ENCODE results near the gene P2RY4.
A peak's percentile ranks its signal among the peaks of the same experiment; 100 is the strongest.

The P2RY4 gene

DNA sequence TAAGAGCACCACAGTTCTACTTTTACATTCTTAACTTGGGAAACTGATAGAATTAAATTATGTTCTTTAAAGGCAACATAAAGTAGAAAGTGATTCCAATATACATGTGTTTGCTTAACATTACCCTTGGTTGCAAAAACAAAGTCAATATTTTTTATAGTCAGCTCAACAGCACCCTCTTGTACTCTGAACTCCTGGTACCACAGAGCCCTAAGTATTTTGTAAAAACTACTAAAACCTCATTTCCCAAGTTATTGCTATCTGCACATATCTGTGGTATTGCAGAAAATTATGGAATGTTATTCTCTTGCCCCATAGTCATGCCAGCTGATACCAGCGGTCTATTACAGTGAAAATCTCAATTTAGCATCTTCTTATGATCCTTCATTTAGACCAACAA lies 32.8 kb upstream of the P2RY4 start:
- no peak overlapping the region for H3K4me3 ChIP-seq (ENCODE audit: insufficient read depth, low read length, poor library complexity, severe bottlenecking)
- H3K27ac ChIP-seq (ENCODE audit: low read depth, low read length) = no peak overlapping the region
- H4K20me1 ChIP-seq (ENCODE audit: low read depth, low read length) = no peaks in the 10 kb centered on the region
- H3K4me2 ChIP-seq (ENCODE audit: low read depth, low read length, poor library complexity, severe bottlenecking) = peak overlapping the region; percentile 71
- TF ChIP-seq EZH2phosphoT487 (conservative IDR thresholded peaks at IDR 0.05; ENCODE audit: low read length) = no peak
- TF ChIP-seq, protein P1, sequence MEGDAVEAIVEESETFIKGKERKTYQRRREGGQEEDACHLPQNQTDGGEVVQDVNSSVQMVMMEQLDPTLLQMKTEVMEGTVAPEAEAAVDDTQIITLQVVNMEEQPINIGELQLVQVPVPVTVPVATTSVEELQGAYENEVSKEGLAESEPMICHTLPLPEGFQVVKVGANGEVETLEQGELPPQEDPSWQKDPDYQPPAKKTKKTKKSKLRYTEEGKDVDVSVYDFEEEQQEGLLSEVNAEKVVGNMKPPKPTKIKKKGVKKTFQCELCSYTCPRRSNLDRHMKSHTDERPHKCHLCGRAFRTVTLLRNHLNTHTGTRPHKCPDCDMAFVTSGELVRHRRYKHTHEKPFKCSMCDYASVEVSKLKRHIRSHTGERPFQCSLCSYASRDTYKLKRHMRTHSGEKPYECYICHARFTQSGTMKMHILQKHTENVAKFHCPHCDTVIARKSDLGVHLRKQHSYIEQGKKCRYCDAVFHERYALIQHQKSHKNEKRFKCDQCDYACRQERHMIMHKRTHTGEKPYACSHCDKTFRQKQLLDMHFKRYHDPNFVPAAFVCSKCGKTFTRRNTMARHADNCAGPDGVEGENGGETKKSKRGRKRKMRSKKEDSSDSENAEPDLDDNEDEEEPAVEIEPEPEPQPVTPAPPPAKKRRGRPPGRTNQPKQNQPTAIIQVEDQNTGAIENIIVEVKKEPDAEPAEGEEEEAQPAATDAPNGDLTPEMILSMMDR (IDR thresholded peaks at IDR 0.05; ENCODE audit: insufficient read depth, low read length, poor library complexity, severe bottlenecking) = no peak
- H2AFZ ChIP-seq (ENCODE audit: low read depth, low read length, severe bottlenecking) = no peak overlapping the region
- peaks cover 47% of the 10 kb centered on the region for H3K79me2 ChIP-seq (ENCODE audit: insufficient read depth, low read length)
- 0 out of 2 replicates have a peak, but pooled peaks cover 2% of the 10 kb centered on the region for H3K36me3 ChIP-seq (ENCODE audit: low read length)
- H3K27me3 ChIP-seq (ENCODE audit: low read length) = no peaks in the 10 kb centered on the region
- H3K9me2 ChIP-seq (replicated peaks; ENCODE audit: insufficient read depth, low read length) = no peaks in the 10 kb centered on the region
- no peaks in the 10 kb centered on the region for H3F3A ChIP-seq (ENCODE audit: insufficient read depth)
- H3K9ac ChIP-seq (ENCODE audit: low read length) = 0 out of 2 replicates have a peak overlapping the region, but pooled peaks have one; percentile 11
- H3K9me3 ChIP-seq (ENCODE audit: insufficient read depth, low read length) = no peaks in the 10 kb centered on the region

DNA sequence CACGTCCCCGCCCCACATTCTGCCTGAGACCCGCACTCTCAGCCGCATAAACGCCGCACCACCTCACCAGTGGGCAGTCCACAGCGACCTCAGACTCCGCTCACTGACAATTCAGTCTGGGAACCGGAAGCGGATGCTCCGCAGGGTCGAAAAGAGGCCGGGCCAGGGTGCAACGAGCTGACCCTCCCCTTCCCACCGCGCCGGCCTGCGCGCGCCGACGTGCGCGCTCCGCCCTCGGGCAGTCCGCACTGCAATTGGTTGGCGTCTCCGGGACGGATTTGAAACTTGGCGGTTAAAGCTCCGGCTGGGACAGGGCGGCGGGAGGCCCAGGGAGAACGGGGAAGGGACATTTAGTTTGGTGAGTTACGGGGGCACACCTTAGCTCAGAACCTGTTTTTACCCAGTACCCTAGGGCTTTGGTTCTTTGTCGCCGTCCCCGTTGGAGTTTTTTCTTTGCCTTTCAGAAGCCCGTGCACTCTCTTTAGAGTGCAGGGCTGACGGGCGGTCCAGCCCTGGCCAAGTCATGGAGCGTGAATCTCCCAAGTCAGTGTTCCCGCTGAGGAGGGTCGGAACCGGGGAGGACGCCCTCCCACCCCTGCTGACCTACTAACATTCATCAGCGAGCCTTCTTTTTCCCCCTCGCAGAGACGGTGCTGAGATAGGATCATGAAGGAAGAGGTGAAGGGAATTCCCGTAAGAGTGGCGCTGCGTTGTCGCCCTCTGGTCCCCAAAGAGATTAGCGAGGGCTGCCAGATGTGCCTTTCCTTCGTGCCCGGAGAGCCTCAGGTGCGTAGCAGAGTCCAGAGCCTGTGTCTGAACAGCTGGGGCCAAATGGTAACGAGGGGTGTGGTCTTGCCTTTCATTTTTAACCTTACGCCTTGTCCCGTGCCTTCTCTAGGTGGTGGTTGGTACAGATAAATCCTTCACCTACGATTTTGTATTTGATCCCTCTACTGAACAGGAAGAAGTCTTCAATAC lies 30.1 kb upstream of the P2RY4 start, which contains the start of the genes KIF4A and PDZD11:
Gene KIF4A (plus strand): TSS at position 312 of the 978 bp plus-strand sequence. CDS start 355 bp downstream, at position 667.
Gene PDZD11 (minus strand): TSS at position 135 of the 978 bp plus-strand sequence. CDS start 586 bp downstream, outside the sequence.
- Histone ChIP-seq H3F3A (ENCODE audit: insufficient read depth) (no peaks in the 10 kb centered on the region), H3K27ac (ENCODE audit: low read depth, low read length) (peak within 1 kb of the TSS; percentile 77), H4K20me1 (ENCODE audit: low read depth, low read length) (no peaks in the 10 kb centered on the region), H3K4me2 (ENCODE audit: low read depth, low read length, poor library complexity, severe bottlenecking) (peak within 1 kb of the TSS; percentile 89), H3K9me3 (ENCODE audit: insufficient read depth, low read length) (no peaks in the 10 kb centered on the region), H3K9ac (ENCODE audit: low read length) (peak within 1 kb of the TSS; percentile 89), H3K79me2 (ENCODE audit: insufficient read depth, low read length) (peaks cover 47% of the 10 kb centered on the region), H3K27me3 (ENCODE audit: low read length) (no peaks in the 10 kb centered on the region), H2AFZ (ENCODE audit: low read depth, low read length, severe bottlenecking) (peak within 1 kb of the TSS; percentile 41), H3K4me3 (ENCODE audit: insufficient read depth, low read length, poor library complexity, severe bottlenecking) (peak within 1 kb of the TSS; percentile 89), H3K9me2 (replicated peaks; ENCODE audit: insufficient read depth, low read length) (no peaks in the 10 kb centered on the region), H3K36me3 (ENCODE audit: low read length) (0 out of 2 replicates have a peak, but pooled peaks cover 2% of the 10 kb centered on the region)
- TF ChIP-seq, protein P1 (IDR thresholded peaks at IDR 0.05; ENCODE audit: insufficient read depth, low read length, poor library complexity, severe bottlenecking) = no peak
- TF ChIP-seq EZH2phosphoT487 (conservative IDR thresholded peaks at IDR 0.05; ENCODE audit: low read length) = no peak

GRCh38 chrX:70289168-70289792 lies 29.3 kb upstream of the P2RY4 start:
- TF ChIP-seq EZH2phosphoT487 (conservative IDR thresholded peaks at IDR 0.05; ENCODE audit: low read length) = no peak
- TF ChIP-seq, protein P1 (IDR thresholded peaks at IDR 0.05; ENCODE audit: insufficient read depth, low read length, poor library complexity, severe bottlenecking) = no peak
- Histone ChIP-seq H3K9ac (ENCODE audit: low read length) (peak overlapping the region; percentile 89), H3K9me3 (ENCODE audit: insufficient read depth, low read length) (no peaks in the 10 kb centered on the region), H3K9me2 (replicated peaks; ENCODE audit: insufficient read depth, low read length) (no peaks in the 10 kb centered on the region), H3K27me3 (ENCODE audit: low read length) (no peaks in the 10 kb centered on the region), H3K27ac (ENCODE audit: low read depth, low read length) (peak overlapping the region; percentile 77), H4K20me1 (ENCODE audit: low read depth, low read length) (no peaks in the 10 kb centered on the region), H3K79me2 (ENCODE audit: insufficient read depth, low read length) (peaks cover 41% of the 10 kb centered on the region), H3K36me3 (ENCODE audit: low read length) (0 out of 2 replicates have a peak, but pooled peaks cover 2% of the 10 kb centered on the region), H3K4me3 (ENCODE audit: insufficient read depth, low read length, poor library complexity, severe bottlenecking) (peak overlapping the region; percentile 89), H2AFZ (ENCODE audit: low read depth, low read length, severe bottlenecking) (peak overlapping the region; percentile 41), H3K4me2 (ENCODE audit: low read depth, low read length, poor library complexity, severe bottlenecking) (peak overlapping the region; percentile 89), H3F3A (ENCODE audit: insufficient read depth) (no peaks in the 10 kb centered on the region)

All from SU-DHL-6 (cell line).